Stomach (tissue), 4 donors: Measurements from ENCODE around the gene SURF1.

ENCODE experiments used
- EP300 ChIP-seq: sonication (generic); formaldehyde crosslinking; IDR thresholded peaks from one replicate; pipeline ENCODE4 v1.6.1; 2017; ENCODE audit warnings: antibody characterized with exemption
- POLR2A ChIP-seq, 4 donors: fragments of 450-650 bp; IDR thresholded peaks; one replicate each; pipeline ENCODE4 v1.6.1; 2016; ENCODE audit warnings: antibody characterized with exemption in 4 of 4, control low read depth in 2 of 4, mild to moderate bottlenecking in 1 of 4, moderate library complexity in 1 of 4
- TF ChIP-seq, protein P1 (sequence below), 7 experiments: fragments of 450-650 bp in 4 of 7; fragments of 200-600 bp in 3 of 7; sonication (generic) in 3 of 7; IDR thresholded peaks; one replicate each; pipeline ENCODE4 v1.5.1; 2016 to 2019; ENCODE audit warnings: antibody characterized with exemption in 7 of 7, control low read depth in 2 of 7, mild to moderate bottlenecking in 1 of 7

DNA sequence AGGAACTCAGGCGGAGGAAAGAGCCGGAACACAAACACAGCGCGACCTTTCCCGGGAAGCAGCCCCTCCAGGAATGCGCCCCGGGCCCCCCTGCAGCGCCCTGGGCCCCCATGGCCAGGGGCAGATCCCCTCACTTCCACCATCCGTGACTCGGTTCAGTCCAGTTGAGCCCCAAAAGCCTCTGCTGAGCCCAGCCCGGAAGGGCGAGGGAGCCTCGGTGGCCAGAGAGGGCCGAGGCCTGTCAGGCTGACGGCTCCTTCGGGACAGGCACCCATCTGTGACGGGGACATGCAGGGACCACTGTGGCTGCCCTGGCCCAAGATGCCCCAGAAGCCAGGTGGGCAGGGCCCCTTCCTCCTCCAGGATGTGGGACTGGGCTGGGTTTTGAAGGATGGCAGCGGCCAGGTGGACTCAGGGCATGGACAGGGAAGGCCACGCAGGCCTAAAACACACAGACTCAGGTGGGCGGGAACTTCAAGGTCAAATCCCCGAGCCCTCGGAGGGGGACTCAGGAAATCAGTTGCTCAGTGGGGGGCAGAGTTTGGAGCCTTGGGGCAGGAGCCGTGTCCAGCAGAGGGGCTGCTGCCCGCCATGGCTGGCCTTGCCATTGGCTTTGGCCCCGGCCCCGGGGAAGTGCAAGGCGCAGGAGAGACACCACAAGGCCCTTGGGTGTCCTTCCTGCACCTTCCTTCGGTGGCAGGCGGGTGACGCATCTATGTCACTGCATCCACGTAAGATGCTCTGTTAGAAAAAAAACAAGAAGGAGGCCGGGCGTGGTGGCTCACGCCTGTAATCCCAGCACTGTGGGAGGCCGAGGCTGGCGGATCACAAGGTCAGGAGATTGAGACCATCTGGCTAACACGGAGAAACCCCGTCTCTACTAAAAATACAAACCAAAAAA lies 51.6 kb downstream of the SURF1 start:
- TF ChIP-seq, protein P1, sequence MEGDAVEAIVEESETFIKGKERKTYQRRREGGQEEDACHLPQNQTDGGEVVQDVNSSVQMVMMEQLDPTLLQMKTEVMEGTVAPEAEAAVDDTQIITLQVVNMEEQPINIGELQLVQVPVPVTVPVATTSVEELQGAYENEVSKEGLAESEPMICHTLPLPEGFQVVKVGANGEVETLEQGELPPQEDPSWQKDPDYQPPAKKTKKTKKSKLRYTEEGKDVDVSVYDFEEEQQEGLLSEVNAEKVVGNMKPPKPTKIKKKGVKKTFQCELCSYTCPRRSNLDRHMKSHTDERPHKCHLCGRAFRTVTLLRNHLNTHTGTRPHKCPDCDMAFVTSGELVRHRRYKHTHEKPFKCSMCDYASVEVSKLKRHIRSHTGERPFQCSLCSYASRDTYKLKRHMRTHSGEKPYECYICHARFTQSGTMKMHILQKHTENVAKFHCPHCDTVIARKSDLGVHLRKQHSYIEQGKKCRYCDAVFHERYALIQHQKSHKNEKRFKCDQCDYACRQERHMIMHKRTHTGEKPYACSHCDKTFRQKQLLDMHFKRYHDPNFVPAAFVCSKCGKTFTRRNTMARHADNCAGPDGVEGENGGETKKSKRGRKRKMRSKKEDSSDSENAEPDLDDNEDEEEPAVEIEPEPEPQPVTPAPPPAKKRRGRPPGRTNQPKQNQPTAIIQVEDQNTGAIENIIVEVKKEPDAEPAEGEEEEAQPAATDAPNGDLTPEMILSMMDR (IDR thresholded peaks at IDR 0.05), result no peak
- TF ChIP-seq POLR2A (IDR thresholded peaks at IDR 0.05) (no peak), EP300 (no peak)
